Measurements from ENCODE around the gene PAPLN. TPM values are rescaled to one million over a fixed set of nuclear protein-coding genes. Genes with fewer than 3 reads are reported as not detected.

PAPLN gene
- total and polyA plus RNA-seq, 2 of the 13 experiments (the other 11 are each of a cell fraction or from before 2014, with no cell fraction given): not detected

DNA sequence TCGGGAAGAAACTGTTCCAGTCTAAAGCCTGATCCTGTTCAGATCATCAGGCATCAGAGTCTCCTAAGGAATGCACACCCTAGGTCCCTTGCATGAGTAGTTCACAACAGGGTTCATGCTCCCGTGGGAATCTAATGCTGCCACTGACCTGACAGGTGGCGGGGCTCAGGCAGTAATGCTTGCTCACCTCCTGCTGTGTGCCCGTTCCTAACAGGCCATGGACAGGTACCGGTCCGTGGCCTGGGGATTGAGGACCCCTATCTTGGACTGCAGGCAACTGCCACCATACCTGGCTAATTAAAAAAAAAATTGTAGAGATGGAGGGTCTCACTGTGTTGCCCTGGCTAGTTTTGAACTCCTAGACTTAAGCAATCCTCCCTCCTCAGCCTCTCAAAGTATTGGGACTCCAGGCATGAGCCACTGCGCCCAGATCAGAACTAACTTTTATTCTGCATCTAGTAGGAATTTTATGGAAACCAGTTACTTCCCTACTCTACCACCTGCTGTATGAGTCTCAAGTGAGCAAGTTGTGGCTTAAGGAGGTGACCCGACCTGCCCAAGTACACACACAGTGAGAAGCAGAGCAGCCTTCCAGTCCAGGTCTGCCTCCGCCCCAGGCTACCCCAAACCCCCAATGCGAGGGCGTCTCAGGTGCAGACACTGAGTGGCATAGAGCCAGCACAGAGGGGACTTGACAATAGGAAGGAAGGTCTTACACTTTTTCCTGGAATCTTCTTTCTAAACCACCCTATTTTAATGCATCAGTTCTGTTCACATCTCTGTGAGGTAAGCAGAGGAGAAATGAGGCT is 2.5 kb upstream of the PAPLN start:
- in situ Hi-C loops (cut with HindIII; ENCODE audit: extremely low pct_ligation_motif_present, low pct_unique_long_range_greater_than_20kb): loop anchor here (5.0 kb wide), 2 partner anchors 33 to 238 kb away; no protein-coding TSS in a partner anchor
- no TSS peak for BruUV-seq (replicated peaks)
- CTCF ChIA-PET (ENCODE audit: low intra/inter-chr PET ratio, low total read pairs): no interaction called here
- intact Hi-C loops (cut with micrococcal nuclease; ENCODE audit: unreplicated experiment): loop anchor here (10.0 kb wide), 1 partner anchor 50 kb away; no protein-coding TSS in a partner anchor
- no peak for TF ChIP-seq ATF7-NPFF (CRISPR knock-in tag; IDR thresholded peaks at IDR 0.05; ENCODE audit: low read depth)
- TF ChIP-seq ZKSCAN1 (IDR thresholded peaks at IDR 0.05; ENCODE audit: low read length): no peak
- peaks cover 42% of the 10 kb centered on the region for H3K4me1 ChIP-seq (ENCODE audit: insufficient read depth, low read length)
- DNase-seq (ENCODE audit: low spot score) (no peak), FAIRE-seq (no peak), ATAC-seq (no peak)
- no peaks in the 10 kb centered on the region for H3K79me2 ChIP-seq (ENCODE audit: insufficient read depth, low read length)
- H3K4me3 ChIP-seq (replicated peaks in 1 of 3; ENCODE audit: insufficient read depth in 1 of 3, low read depth in 2 of 3, low read length in 3 of 3): no peak overlapping the region
- POLR2A ChIA-PET: no interaction called here
- H3K27ac ChIP-seq (ENCODE audit: extremely low read length, insufficient read depth, low read length): no peak overlapping the region
- no peak overlapping the region for H2AFZ ChIP-seq (ENCODE audit: low read length)
- 59% methylated on average over 5 of the region's 11 CpGs for WGBS (ENCODE audit: low lambda C conversion rate)
- no peak overlapping the region for H3K9ac ChIP-seq (ENCODE audit: insufficient read depth, low read depth, low read length)
- no peaks in the 10 kb centered on the region for H3K9me3 ChIP-seq (ENCODE audit: low read length)
- no peaks in the 10 kb centered on the region for H3K36me3 ChIP-seq (replicated peaks in 1 of 2; ENCODE audit: control insufficient read depth in 1 of 2, insufficient read depth in 2 of 2, low read length in 2 of 2)
- no peaks in the 10 kb centered on the region for H4K20me1 ChIP-seq (ENCODE audit: insufficient read depth, low read length)
- H3K4me2 ChIP-seq (ENCODE audit: low read depth, low read length): no peak overlapping the region
- peaks cover 13 to 64% of the 10 kb centered on the region in 2 experiments for H3K27me3 ChIP-seq (ENCODE audit: control insufficient read depth in 1 of 2, insufficient read depth in 2 of 2, low read length in 2 of 2)

DNA sequence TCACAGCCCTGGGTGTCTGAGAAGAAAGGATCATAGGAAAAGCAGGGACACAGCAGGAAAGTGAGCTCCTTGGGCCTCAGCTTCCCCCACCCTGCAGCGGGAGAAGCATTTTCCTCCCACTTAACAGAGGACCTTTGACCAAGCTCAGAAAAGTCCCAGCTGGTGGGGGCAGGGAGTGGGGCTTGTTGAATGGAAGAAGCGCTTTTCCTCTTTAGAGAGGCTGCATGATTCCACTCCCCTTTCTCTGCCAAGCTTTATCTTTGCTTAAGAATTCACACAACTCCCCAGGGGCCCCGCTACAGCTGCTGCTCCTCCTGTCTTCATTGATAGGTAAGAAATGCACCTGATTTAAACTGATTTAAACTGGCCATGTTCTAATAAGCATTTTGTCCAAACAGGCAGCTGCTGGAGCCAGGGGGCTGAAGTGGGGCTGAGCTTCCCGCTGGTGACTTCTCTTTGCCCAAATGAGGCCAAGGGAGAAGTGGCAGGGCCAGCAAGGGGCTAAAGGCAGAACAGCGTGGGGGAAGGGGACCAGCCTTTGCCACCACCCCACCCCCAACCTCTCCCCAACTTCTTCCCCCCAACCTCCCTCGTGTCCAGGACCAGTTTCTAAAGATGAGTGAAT is 1.7 kb upstream of the PAPLN start:
- DNase-seq (ENCODE audit: low spot score): no peak
- Histone ChIP-seq H3K9ac (ENCODE audit: insufficient read depth, low read depth, low read length) (no peak overlapping the region), H3K27ac (ENCODE audit: extremely low read length, insufficient read depth, low read length) (no peak overlapping the region), H3K79me2 (ENCODE audit: insufficient read depth, low read length) (no peaks in the 10 kb centered on the region), H2AFZ (ENCODE audit: low read length) (no peak overlapping the region), H4K20me1 (ENCODE audit: insufficient read depth, low read length) (no peaks in the 10 kb centered on the region), H3K27me3 (ENCODE audit: control insufficient read depth in 1 of 2, insufficient read depth in 2 of 2, low read length in 2 of 2) (peaks cover 13 to 71% of the 10 kb centered on the region in 2 experiments), H3K4me3 (replicated peaks in 1 of 3; ENCODE audit: insufficient read depth in 1 of 3, low read depth in 2 of 3, low read length in 3 of 3) (no peak overlapping the region), H3K9me3 (ENCODE audit: low read length) (no peaks in the 10 kb centered on the region), H3K4me1 (ENCODE audit: insufficient read depth, low read length) (peaks cover 42% of the 10 kb centered on the region), H3K36me3 (replicated peaks in 1 of 2; ENCODE audit: control insufficient read depth in 1 of 2, insufficient read depth in 2 of 2, low read length in 2 of 2) (no peaks in the 10 kb centered on the region), H3K4me2 (ENCODE audit: low read depth, low read length) (no peak overlapping the region)
- WGBS (ENCODE audit: low lambda C conversion rate): 20% methylated on average over 5 of the region's 6 CpGs
- CTCF ChIA-PET (ENCODE audit: low intra/inter-chr PET ratio, low total read pairs): no interaction called here
- in situ Hi-C loops (cut with HindIII; ENCODE audit: extremely low pct_ligation_motif_present, low pct_unique_long_range_greater_than_20kb) (no loop called here), intact Hi-C loops (cut with micrococcal nuclease; ENCODE audit: unreplicated experiment) (loop anchor here (10.0 kb wide), 1 partner anchor 49 kb away; no protein-coding TSS in a partner anchor)
- no peak for FAIRE-seq
- ATAC-seq: no peak
- no TSS peak for BruUV-seq (replicated peaks)
- POLR2A ChIA-PET: no interaction called here
- TF ChIP-seq CCDC6 (CRISPR knock-in tag; IDR thresholded peaks at IDR 0.05): no peak
- TF ChIP-seq, protein P1, sequence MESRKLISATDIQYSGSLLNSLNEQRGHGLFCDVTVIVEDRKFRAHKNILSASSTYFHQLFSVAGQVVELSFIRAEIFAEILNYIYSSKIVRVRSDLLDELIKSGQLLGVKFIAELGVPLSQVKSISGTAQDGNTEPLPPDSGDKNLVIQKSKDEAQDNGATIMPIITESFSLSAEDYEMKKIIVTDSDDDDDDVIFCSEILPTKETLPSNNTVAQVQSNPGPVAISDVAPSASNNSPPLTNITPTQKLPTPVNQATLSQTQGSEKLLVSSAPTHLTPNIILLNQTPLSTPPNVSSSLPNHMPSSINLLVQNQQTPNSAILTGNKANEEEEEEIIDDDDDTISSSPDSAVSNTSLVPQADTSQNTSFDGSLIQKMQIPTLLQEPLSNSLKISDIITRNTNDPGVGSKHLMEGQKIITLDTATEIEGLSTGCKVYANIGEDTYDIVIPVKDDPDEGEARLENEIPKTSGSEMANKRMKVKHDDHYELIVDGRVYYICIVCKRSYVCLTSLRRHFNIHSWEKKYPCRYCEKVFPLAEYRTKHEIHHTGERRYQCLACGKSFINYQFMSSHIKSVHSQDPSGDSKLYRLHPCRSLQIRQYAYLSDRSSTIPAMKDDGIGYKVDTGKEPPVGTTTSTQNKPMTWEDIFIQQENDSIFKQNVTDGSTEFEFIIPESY (CRISPR knock-in tag; IDR thresholded peaks at IDR 0.05): no peak
- no peak for TF ChIP-seq MZF1 (CRISPR knock-in tag; IDR thresholded peaks at IDR 0.05; ENCODE audit: borderline replicate concordance)
- no peak for TF ChIP-seq DNMT1 (CRISPR knock-in tag; IDR thresholded peaks at IDR 0.05)
- no peak for TF ChIP-seq PRPF4 (IDR thresholded peaks at IDR 0.05; ENCODE audit: low read depth, low read length, poor library complexity, severe bottlenecking)
- TF ChIP-seq RNF2 (conservative IDR thresholded peaks at IDR 0.05; ENCODE audit: low read depth): no peak
- TF ChIP-seq MLLT10 (CRISPR knock-in tag; IDR thresholded peaks at IDR 0.05): no peak
- no peak for TF ChIP-seq CREB1 (IDR thresholded peaks at IDR 0.05)
- TF ChIP-seq CREB1 (CRISPR knock-in tag; IDR thresholded peaks at IDR 0.05): no peak
- TF ChIP-seq, protein P2, sequence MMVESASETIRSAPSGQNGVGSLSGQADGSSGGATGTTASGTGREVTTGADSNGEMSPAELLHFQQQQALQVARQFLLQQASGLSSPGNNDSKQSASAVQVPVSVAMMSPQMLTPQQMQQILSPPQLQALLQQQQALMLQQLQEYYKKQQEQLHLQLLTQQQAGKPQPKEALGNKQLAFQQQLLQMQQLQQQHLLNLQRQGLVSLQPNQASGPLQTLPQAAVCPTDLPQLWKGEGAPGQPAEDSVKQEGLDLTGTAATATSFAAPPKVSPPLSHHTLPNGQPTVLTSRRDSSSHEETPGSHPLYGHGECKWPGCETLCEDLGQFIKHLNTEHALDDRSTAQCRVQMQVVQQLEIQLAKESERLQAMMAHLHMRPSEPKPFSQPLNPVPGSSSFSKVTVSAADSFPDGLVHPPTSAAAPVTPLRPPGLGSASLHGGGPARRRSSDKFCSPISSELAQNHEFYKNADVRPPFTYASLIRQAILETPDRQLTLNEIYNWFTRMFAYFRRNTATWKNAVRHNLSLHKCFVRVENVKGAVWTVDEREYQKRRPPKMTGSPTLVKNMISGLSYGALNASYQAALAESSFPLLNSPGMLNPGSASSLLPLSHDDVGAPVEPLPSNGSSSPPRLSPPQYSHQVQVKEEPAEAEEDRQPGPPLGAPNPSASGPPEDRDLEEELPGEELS (CRISPR knock-in tag; IDR thresholded peaks at IDR 0.05): no peak
- no peak for TF ChIP-seq SOX6 (IDR thresholded peaks at IDR 0.05)
- no peak for TF ChIP-seq SOX6 (CRISPR knock-in tag; IDR thresholded peaks at IDR 0.05)
- no peak for TF ChIP-seq XBP1 (CRISPR knock-in tag; IDR thresholded peaks at IDR 0.05)
